ENCODE results near the gene TAS1R3.

The TAS1R3 gene

GRCh38 chr1:1283821-1284220, 47.3 kb upstream of the TAS1R3 start:
- TF ChIP-seq GABPA (IDR thresholded peaks at IDR 0.05; ENCODE audit: low read depth) (no peak), CTCF (IDR thresholded peaks at IDR 0.05; ENCODE audit: insufficient read depth, low read length) (no peak), POLR2AphosphoS5 (IDR thresholded peaks at IDR 0.05; ENCODE audit: low read depth) (no peak), REST (IDR thresholded peaks at IDR 0.05; ENCODE audit: insufficient replicate concordance, low read depth) (no peak), SPI1 (IDR thresholded peaks at IDR 0.05; ENCODE audit: borderline replicate concordance, low read depth) (no peak)
- DNase-seq (ENCODE audit: low read depth in 1 of 2, low spot score in 1 of 2): no peak
- Histone ChIP-seq H3K4me3 (replicated peaks; ENCODE audit: insufficient read depth, low read length) (no peak overlapping the region), H3K27ac (replicated peaks) (no peak overlapping the region), H3K27me3 (ENCODE audit: insufficient read depth, poor library complexity, severe bottlenecking) (no peaks in the 10 kb centered on the region)

- no peak for TF ChIP-seq REST (IDR thresholded peaks at IDR 0.05; ENCODE audit: insufficient replicate concordance, low read depth)
- no peak for TF ChIP-seq POLR2AphosphoS5 (IDR thresholded peaks at IDR 0.05; ENCODE audit: low read depth)
- no peak for TF ChIP-seq CTCF (IDR thresholded peaks at IDR 0.05; ENCODE audit: insufficient read depth, low read length)
- TF ChIP-seq GABPA (IDR thresholded peaks at IDR 0.05; ENCODE audit: low read depth): no peak
- no peak for TF ChIP-seq SPI1 (IDR thresholded peaks at IDR 0.05; ENCODE audit: borderline replicate concordance, low read depth)
- DNase-seq (ENCODE audit: low read depth in 1 of 2, low spot score in 1 of 2): no peak
Measured at GRCh38 chr1:1284221-1285101, 46.6 kb upstream of the TAS1R3 start.

GRCh38 chr1:1285102-1285571, 45.9 kb upstream of the TAS1R3 start:
- DNase-seq (ENCODE audit: low read depth in 1 of 2, low spot score in 1 of 2): no peak
- H3K27ac ChIP-seq (replicated peaks): no peak overlapping the region
- TF ChIP-seq SPI1 (IDR thresholded peaks at IDR 0.05; ENCODE audit: borderline replicate concordance, low read depth) (no peak), POLR2AphosphoS5 (IDR thresholded peaks at IDR 0.05; ENCODE audit: low read depth) (no peak), REST (IDR thresholded peaks at IDR 0.05; ENCODE audit: insufficient replicate concordance, low read depth) (no peak), CTCF (IDR thresholded peaks at IDR 0.05; ENCODE audit: insufficient read depth, low read length) (no peak), GABPA (IDR thresholded peaks at IDR 0.05; ENCODE audit: low read depth) (no peak)
- H3K4me3 ChIP-seq (replicated peaks; ENCODE audit: insufficient read depth, low read length): no peak overlapping the region
- no peaks in the 10 kb centered on the region for H3K27me3 ChIP-seq (ENCODE audit: insufficient read depth, poor library complexity, severe bottlenecking)

More at GRCh38 chr1:1284221-1285101, 46.6 kb upstream of the TAS1R3 start:
- H3K27ac ChIP-seq (replicated peaks): no peak overlapping the region
- no peaks in the 10 kb centered on the region for H3K27me3 ChIP-seq (ENCODE audit: insufficient read depth, poor library complexity, severe bottlenecking)
- H3K4me3 ChIP-seq (replicated peaks; ENCODE audit: insufficient read depth, low read length): no peak overlapping the region

Measured in HL-60 (cell line).